AG09309 (cell line): ENCODE measurements around the gene DAZAP2.

Source experiments
- DNase-seq: peaks from one replicate; pipeline ENCODE4 v3.0.0-alpha.2; 2010; ENCODE audit warnings: low read depth
- H3K4me3 ChIP-seq: 2 replicates; pipeline ENCODE4 v1.5.1; 2011; ENCODE audit warnings: mild to moderate bottlenecking, low read depth, low read length, moderate library complexity; ENCODE audit not compliant: control insufficient read depth
- CTCF ChIP-seq: IDR thresholded peaks from 2 replicates; pipeline ENCODE4 v1.5.1; 2011; ENCODE audit warnings: mild to moderate bottlenecking, low read depth, low read length, inconsistent platforms; ENCODE audit not compliant: insufficient read depth, control insufficient read depth; ENCODE audit errors: missing control alignments

The DAZAP2 gene

GRCh38 chr12:51196547-51196946 lies 42.1 kb upstream of the DAZAP2 start:
- no peak for TF ChIP-seq CTCF
- DNase-seq, result no peak
- H3K4me3 ChIP-seq, result no peak overlapping the region

GRCh38 chr12:51197736-51198567 lies 40.7 kb upstream of the DAZAP2 start:
- DNase-seq, result no peak
- H3K4me3 ChIP-seq, result no peak overlapping the region
- TF ChIP-seq CTCF, result no peak

- DNase-seq, result no peak
- no peak overlapping the region for H3K4me3 ChIP-seq
- no peak for TF ChIP-seq CTCF
Measured at GRCh38 chr12:51198568-51199365, 39.9 kb upstream of the DAZAP2 start.

- H3K4me3 ChIP-seq, result no peak overlapping the region
- no peak for DNase-seq
- no peak for TF ChIP-seq CTCF
Measured at GRCh38 chr12:51199366-51199945, 39.2 kb upstream of the DAZAP2 start.

- TF ChIP-seq CTCF, result no peak
- DNase-seq, result no peak
- no peak overlapping the region for H3K4me3 ChIP-seq
Measured at GRCh38 chr12:51200156-51200555, 38.5 kb upstream of the DAZAP2 start.

- no peak overlapping the region for H3K4me3 ChIP-seq
- DNase-seq, result no peak
- TF ChIP-seq CTCF, result no peak
Measured at GRCh38 chr12:51200806-51201205, 37.8 kb upstream of the DAZAP2 start.
